Measurements from ENCODE around the gene NCS1.
"Not testable (repeated sequence)": the region's sequence is repeated elsewhere in the genome, so short reads cannot be mapped to it uniquely, and the experiment has no call there.

Gene NCS1

DNA sequence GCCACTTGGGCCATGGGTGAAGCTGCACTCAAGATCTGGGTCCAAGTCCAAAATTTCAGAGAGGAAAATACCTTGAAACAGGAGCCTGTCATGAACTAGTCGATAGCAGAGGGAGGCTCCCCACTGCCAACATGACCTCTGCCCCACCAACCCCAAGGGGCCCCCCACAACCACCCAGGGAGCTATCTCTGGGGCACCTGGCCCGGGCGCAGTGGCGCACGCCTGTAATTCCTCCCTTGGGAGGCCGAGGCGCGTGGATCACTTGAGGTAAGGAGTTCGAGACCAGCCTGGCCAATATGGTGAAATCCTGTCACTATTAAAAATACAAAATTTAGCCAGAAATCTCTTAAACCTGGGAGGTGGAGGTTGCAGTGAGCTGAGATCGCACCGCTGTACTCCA lies 73.3 kb downstream of the NCS1 start:
- H3K9ac ChIP-seq (ENCODE audit: low read length), result no peak overlapping the region
- H3K9me3 ChIP-seq (ENCODE audit: control insufficient read depth, low read depth, low read length), result no peaks in the 10 kb centered on the region
- no peak overlapping the region for H3K27ac ChIP-seq (ENCODE audit: low read length)
- no peak overlapping the region for H3K4me3 ChIP-seq (ENCODE audit: low read length)
- H3K36me3 ChIP-seq (ENCODE audit: control insufficient read depth, low read depth, low read length), result no peaks in the 10 kb centered on the region
- peaks cover 6% of the 10 kb centered on the region for H3K27me3 ChIP-seq (ENCODE audit: control insufficient read depth, insufficient read depth, low read length)
- H3K4me1 ChIP-seq (ENCODE audit: control insufficient read depth, low read depth, low read length), result peaks cover 5% of the 10 kb centered on the region

DNA sequence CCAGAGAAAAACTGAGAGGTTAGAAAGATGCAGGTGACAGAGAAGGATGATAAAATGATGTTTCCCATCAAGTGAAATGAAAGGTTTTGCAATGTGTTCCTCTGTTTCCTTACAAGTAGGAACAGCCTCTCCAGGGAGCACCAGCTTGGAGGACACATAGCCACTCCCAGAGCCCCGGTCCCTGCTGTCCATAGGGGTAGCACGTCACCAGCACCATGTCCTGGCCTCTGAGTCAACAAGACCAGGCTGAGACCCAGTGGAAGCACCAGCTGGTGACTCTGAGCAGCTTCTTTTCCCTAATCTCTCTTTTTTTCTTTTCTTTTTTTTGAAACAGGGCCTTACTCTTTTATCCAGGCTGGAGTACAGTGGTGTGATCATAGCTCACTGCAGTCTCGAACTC lies 73.9 kb downstream of the NCS1 start:
- Histone ChIP-seq H3K9me3 (ENCODE audit: control insufficient read depth, low read depth, low read length) (no peaks in the 10 kb centered on the region), H3K27ac (ENCODE audit: low read length) (no peak overlapping the region), H3K9ac (ENCODE audit: low read length) (no peak overlapping the region), H3K36me3 (ENCODE audit: control insufficient read depth, low read depth, low read length) (no peaks in the 10 kb centered on the region), H3K4me1 (ENCODE audit: control insufficient read depth, low read depth, low read length) (peaks cover 5% of the 10 kb centered on the region), H3K4me3 (ENCODE audit: low read length) (no peak overlapping the region), H3K27me3 (ENCODE audit: control insufficient read depth, insufficient read depth, low read length) (peaks cover 6% of the 10 kb centered on the region)

DNA sequence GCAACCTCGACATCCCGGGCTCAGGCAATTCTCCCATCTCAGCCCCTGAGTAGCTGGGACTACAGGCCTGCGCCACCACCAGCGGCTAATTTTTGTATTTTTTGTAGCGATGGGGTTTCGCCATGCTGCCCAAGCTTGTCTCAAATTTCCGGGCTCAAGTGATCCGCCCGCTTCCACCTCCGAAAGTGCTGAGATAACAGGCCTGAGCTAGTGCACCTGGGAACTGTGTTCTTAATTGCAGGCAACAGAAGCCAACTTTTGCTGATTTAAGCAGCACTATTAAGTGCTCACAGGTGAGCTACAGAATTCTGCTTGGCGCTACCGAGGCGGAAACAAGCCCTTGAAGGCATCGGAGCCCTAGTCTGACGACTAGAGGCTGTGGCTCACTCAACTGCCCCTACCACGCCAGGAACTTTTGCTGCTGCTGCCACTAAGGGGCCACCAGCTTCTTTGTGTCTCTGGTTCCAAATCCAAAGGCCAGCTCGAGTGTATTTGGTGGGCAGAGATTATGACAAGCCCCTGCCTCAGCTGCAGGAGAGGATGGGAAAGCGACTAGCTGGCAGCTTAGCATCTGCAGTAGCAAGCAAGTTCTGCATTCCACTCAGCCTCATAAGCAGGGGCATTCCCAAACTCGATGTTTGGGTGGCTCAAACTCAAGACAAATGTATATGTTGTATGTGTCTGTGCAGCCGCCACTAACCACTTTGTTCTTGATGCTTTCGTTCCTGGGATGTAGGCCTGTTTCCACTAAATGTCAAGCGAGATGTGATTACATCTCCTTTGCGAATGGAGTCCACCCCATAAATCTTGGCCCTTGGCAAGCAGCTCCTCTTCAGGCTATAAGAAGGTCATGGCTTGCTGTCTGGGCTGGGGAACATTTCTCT lies 82.8 kb downstream of the NCS1 start:
- no peaks in the 10 kb centered on the region for H3K36me3 ChIP-seq (ENCODE audit: control insufficient read depth, low read depth, low read length)
- H3K27me3 ChIP-seq (ENCODE audit: control insufficient read depth, insufficient read depth, low read length), result no peaks in the 10 kb centered on the region
- no peaks in the 10 kb centered on the region for H3K4me1 ChIP-seq (ENCODE audit: control insufficient read depth, low read depth, low read length)
- no peak overlapping the region for H3K9ac ChIP-seq (ENCODE audit: low read length)
- no peak overlapping the region for H3K4me3 ChIP-seq (ENCODE audit: low read length)
- H3K9me3 ChIP-seq (ENCODE audit: control insufficient read depth, low read depth, low read length), result no peaks in the 10 kb centered on the region
- no peak overlapping the region for H3K27ac ChIP-seq (ENCODE audit: low read length)

DNA sequence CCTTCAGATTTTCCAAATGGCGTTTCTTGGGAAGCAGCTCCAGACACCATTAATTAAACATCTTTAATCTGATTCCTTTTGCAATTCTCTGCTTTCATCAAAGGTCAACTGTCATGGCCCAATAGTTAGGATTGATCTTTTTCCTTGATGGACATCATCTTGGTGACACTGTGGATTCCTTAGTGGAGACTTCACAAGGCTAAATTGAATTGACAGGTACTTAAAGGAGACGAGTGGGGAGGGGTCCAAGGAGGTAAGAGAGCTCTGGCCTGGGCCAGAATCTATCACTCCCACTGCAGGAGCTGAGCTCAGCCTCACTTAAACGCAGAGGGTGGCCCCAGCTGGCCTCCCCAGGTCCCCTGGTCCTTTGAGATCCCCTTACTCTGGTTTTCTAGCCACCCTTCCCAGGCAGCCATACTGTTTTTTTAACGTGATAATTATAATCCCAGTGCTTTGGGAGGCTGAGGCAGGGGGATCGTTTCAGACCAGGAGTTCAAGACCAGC lies 83.5 kb downstream of the NCS1 start:
- no peaks in the 10 kb centered on the region for H3K27me3 ChIP-seq (ENCODE audit: control insufficient read depth, insufficient read depth, low read length)
- H3K9ac ChIP-seq (ENCODE audit: low read length), result no peak overlapping the region
- H3K9me3 ChIP-seq (ENCODE audit: control insufficient read depth, low read depth, low read length), result no peaks in the 10 kb centered on the region
- H3K27ac ChIP-seq (ENCODE audit: low read length), result no peak overlapping the region
- H3K4me1 ChIP-seq (ENCODE audit: control insufficient read depth, low read depth, low read length), result no peaks in the 10 kb centered on the region
- H3K4me3 ChIP-seq (ENCODE audit: low read length), result no peak overlapping the region
- H3K36me3 ChIP-seq (ENCODE audit: control insufficient read depth, low read depth, low read length), result no peaks in the 10 kb centered on the region

DNA sequence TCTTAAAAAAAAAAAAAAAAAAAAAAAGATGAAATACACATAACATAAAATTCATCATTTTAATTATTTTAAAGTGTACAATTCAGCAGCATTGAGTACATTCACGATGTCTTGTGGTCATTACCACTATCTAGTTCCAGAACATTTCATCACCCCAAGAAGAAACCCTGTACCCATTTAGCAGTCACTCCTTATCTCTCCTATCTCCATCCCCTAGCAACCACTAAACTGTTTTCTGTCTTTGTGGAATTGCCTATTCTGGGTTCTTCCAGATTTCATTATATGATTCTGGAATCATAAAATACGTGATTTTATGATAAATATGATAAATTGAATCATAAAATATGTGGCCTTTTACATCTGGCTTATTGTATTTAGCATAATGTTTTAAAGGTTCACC lies 84.4 kb downstream of the NCS1 start:
- no peaks in the 10 kb centered on the region for H3K9me3 ChIP-seq (ENCODE audit: control insufficient read depth, low read depth, low read length)
- H3K36me3 ChIP-seq (ENCODE audit: control insufficient read depth, low read depth, low read length), result no peaks in the 10 kb centered on the region
- H3K4me3 ChIP-seq (ENCODE audit: low read length), result no peak overlapping the region
- no peaks in the 10 kb centered on the region for H3K27me3 ChIP-seq (ENCODE audit: control insufficient read depth, insufficient read depth, low read length)
- H3K4me1 ChIP-seq (ENCODE audit: control insufficient read depth, low read depth, low read length), result no peaks in the 10 kb centered on the region
- H3K9ac ChIP-seq (ENCODE audit: low read length), result no peak overlapping the region
- no peak overlapping the region for H3K27ac ChIP-seq (ENCODE audit: low read length)

DNA sequence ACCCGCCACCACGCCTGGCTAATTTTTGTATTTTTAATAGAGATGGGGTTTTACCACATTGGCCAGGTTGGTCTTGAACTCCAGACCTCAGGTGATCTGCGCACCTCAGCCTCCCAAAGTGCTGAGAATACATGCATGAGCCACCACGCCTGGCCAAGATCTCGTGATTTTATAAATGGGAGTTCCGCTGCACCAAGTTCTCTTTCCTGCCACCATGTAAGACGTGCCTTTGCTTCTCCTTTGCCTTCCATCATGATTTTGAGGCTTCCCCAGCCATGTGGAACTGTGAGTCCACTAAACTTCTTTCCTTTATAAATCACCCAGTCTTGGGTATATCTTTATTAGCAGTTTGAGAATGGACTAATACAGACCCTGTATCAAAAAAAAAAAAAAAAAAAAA lies 85.9 kb downstream of the NCS1 start:
- not testable (repeated sequence) for H3K9me3 ChIP-seq (ENCODE audit: control insufficient read depth, low read depth, low read length); H3K9ac ChIP-seq (ENCODE audit: low read length); H3K27me3 ChIP-seq (ENCODE audit: control insufficient read depth, insufficient read depth, low read length); H3K4me1 ChIP-seq (ENCODE audit: control insufficient read depth, low read depth, low read length); H3K36me3 ChIP-seq (ENCODE audit: control insufficient read depth, low read depth, low read length); H3K27ac ChIP-seq (ENCODE audit: low read length); H3K4me3 ChIP-seq (ENCODE audit: low read length)

DNA sequence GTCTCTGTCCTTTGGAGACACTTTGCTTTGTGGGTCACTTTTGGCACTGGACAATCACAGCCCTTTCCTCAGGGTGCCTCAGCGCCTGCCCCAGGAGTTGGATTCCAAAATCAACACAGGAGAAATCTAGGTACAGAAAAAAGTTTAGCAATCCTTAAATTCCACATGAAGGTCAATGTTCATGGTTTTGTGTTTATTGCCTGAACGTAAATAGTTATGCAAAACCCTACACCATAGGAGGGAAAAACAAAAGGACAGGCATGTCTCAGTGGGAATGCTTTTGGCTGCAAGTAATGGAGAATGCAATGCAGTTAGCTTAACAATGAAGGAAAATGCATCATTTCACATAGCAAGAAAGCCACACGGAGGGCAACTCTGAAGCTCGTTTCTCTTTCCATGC lies 86.8 kb downstream of the NCS1 start:
- H3K4me3 ChIP-seq (ENCODE audit: low read length), result no peak overlapping the region
- H3K27me3 ChIP-seq (ENCODE audit: control insufficient read depth, insufficient read depth, low read length), result peaks cover under 1% of the 10 kb centered on the region

DNA sequence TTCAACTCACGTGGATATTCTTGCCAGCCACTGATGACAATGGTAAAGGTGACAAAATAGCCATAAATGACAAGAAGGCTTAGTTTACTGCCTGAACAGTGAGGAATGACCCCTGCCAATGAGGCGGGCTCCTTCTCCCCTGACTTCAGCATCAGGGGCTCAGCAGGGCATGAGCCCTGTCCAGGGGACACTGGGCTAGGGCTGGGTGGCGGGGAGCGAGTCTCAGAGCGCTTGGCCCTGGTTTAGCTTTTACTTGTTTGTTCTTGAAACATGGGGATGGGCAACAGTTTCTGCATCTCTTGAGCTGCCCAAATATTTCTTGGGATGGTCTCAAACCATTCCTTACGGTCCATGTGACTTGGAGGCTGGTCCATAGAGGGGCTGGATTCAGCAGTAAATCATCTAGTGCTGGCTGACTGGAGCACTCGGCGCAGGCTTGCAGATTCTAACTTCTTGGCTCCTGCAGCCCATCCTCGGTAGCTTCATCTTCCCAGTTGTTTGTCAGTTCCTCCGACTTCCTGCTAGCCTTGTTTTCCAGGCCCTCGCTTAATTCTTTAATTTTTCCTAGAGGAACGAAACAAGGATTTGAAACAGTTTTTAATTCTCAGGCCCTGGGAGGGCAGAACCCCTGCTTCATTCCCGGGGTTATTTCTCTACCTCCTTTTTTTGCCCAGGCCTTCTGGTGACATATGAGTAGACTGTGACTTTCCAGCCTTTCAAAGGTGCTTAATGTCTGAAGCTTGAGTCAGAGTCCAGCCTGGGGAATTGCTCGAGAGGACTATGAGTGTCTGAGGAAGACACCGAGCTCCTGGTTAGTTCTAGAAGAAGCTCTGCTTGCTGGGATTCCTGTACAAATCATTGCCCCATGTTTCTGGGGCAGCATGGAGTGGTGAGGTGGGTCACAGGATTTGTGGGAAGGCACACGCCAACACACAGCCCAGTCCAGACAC lies 88.9 kb downstream of the NCS1 start:
- Histone ChIP-seq H3K9me3 (ENCODE audit: control insufficient read depth, low read depth, low read length) (no peaks in the 10 kb centered on the region), H3K9ac (ENCODE audit: low read length) (no peak overlapping the region), H3K27me3 (ENCODE audit: control insufficient read depth, insufficient read depth, low read length) (peaks cover 21% of the 10 kb centered on the region), H3K36me3 (ENCODE audit: control insufficient read depth, low read depth, low read length) (no peaks in the 10 kb centered on the region), H3K4me3 (ENCODE audit: low read length) (no peak overlapping the region), H3K4me1 (ENCODE audit: control insufficient read depth, low read depth, low read length) (peaks cover 6% of the 10 kb centered on the region), H3K27ac (ENCODE audit: low read length) (no peak overlapping the region)

More for the DNA sequence above, 86.8 kb downstream of the NCS1 start:
- no peaks in the 10 kb centered on the region for H3K4me1 ChIP-seq (ENCODE audit: control insufficient read depth, low read depth, low read length)
- no peak overlapping the region for H3K9ac ChIP-seq (ENCODE audit: low read length)
- no peaks in the 10 kb centered on the region for H3K36me3 ChIP-seq (ENCODE audit: control insufficient read depth, low read depth, low read length)
- no peak overlapping the region for H3K27ac ChIP-seq (ENCODE audit: low read length)
- no peaks in the 10 kb centered on the region for H3K9me3 ChIP-seq (ENCODE audit: control insufficient read depth, low read depth, low read length)

DNA sequence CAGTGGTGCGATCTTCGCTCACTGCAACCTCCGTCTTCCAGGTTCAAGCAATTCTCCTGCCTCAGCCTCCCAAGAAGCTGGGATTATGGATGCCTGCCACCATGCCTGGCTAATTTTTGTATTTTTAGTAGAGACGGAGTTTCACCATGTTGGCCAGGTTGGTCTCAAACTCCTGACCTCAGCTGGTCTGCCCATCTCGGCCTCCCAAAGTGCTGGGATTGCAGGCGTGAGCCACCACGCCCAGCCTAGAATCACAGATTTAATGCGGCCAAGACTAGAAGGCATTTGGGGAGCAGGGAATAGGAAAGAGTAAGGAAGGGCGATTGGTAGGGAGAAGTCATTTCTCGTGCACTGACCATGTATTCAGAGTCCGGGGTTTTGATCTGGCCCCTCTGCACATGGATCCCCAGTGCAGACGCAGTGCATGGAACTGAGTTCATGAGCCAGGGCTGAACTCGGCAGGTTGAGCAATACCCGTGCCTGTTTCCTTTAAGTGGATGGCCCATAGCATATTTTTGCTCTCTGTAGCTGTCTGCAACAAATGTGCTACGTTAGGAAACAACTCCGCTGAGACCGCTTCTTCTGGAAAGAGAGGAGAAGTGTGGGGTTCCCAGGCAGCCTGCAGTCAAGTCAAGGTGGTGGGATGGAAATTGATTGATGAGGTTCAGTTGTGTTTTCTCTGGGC lies 90.0 kb downstream of the NCS1 start:
- Histone ChIP-seq H3K27ac (ENCODE audit: low read length) (no peak overlapping the region), H3K4me1 (ENCODE audit: control insufficient read depth, low read depth, low read length) (peaks cover 12% of the 10 kb centered on the region), H3K4me3 (ENCODE audit: low read length) (no peak overlapping the region), H3K9ac (ENCODE audit: low read length) (no peak overlapping the region), H3K27me3 (ENCODE audit: control insufficient read depth, insufficient read depth, low read length) (peaks cover 32% of the 10 kb centered on the region), H3K9me3 (ENCODE audit: control insufficient read depth, low read depth, low read length) (no peaks in the 10 kb centered on the region), H3K36me3 (ENCODE audit: control insufficient read depth, low read depth, low read length) (no peaks in the 10 kb centered on the region)

DNA sequence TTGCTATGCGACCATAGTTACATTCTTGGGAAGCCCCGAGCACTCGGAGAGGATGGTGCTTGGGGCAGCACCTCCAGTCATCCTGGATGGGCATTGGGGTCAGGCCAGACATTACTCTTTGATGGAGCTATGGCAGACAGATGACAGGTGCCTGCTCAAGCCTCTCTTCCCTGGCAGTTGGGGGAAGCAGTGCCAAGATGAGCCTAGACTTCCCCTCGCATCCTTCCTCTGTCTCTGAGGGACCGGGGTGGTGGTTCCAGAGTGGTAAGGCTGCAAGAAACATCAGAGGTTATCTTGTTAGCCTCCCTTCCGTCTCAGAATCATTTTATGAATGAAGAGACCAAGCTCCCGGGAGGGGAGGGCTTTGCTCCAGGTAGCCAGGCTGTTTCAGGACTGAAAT lies 90.6 kb downstream of the NCS1 start:
- Histone ChIP-seq H3K27me3 (ENCODE audit: control insufficient read depth, insufficient read depth, low read length) (peaks cover 36% of the 10 kb centered on the region), H3K27ac (ENCODE audit: low read length) (no peak overlapping the region), H3K4me3 (ENCODE audit: low read length) (no peak overlapping the region), H3K9me3 (ENCODE audit: control insufficient read depth, low read depth, low read length) (no peaks in the 10 kb centered on the region), H3K9ac (ENCODE audit: low read length) (no peak overlapping the region), H3K36me3 (ENCODE audit: control insufficient read depth, low read depth, low read length) (no peaks in the 10 kb centered on the region), H3K4me1 (ENCODE audit: control insufficient read depth, low read depth, low read length) (peaks cover 12% of the 10 kb centered on the region)

Measured in iPS-18a (cell line).